Fibroblast of the conjunctiva (primary cell): ENCODE results near the gene DNM1.

Source experiments
- DNase-seq: peaks from one replicate; pipeline ENCODE4 v3.0.0-alpha.2; 2010; ENCODE audit warnings: low read depth

DNM1 gene

DNA sequence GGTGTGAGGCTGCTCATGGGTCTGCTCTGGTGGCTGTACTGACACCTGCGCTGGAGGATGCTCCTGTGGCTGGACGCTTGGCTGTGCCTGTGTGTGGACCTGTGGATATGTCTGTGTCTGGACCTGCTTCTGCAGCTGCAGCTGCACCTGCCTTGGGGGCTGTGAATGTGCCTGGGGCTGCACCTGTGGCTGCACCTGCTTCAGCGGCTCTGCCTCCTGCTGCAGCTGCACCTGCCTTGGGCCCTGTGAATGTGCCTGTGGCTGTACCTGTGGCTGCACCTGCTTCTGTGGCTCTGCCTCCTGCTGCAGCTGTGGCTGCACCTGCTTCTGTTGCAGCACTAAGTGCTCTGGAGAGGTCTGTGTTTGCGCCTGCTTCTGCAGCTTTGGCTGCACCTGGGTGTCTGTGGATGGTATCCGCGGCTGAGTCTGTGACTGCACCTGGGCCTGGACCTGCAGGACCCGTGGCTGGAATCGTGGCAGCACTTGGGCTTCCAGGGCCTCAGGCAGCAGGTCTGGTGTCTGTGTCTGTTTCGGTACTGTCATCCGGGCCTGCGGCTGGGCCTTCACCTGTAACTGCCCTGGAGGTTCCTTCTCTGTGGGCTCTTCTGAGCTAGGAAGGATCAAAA lies 24.3 kb upstream of the DNM1 start:
- no peak for DNase-seq

GRCh38 chr9:128180001-128180400 lies 23.2 kb upstream of the DNM1 start:
- DNase-seq: no peak

DNA sequence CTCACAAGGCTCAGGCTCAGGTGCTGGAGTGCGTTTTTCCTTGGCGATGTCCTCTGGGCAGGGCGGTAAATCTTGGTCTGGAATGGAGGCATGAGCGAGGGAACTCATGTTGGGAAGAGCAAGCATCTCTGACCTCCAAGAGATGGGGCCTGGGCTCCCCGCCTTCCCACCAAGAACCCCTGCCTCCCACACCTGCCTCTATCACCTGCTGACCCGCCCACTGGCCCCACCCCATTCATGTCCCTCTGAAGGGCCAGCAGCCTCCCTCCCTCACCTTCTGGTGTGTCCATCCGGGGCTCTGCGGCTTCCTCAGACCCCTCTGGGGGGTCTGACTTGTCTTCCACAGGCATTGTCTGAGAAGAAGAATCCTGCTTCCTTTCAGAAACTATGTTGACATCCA lies 22.7 kb upstream of the DNM1 start:
- DNase-seq: no peak

- DNase-seq: peak; percentile 18
These were observed 21.7 kb upstream of the DNM1 start for GRCh38 chr9:128181480-128181879.

GRCh38 chr9:128182893-128183588 lies 20.1 kb upstream of the DNM1 start:
- no peak for DNase-seq

- no peak for DNase-seq
These were observed 16.9 kb upstream of the DNM1 start for GRCh38 chr9:128185979-128186965.

DNA sequence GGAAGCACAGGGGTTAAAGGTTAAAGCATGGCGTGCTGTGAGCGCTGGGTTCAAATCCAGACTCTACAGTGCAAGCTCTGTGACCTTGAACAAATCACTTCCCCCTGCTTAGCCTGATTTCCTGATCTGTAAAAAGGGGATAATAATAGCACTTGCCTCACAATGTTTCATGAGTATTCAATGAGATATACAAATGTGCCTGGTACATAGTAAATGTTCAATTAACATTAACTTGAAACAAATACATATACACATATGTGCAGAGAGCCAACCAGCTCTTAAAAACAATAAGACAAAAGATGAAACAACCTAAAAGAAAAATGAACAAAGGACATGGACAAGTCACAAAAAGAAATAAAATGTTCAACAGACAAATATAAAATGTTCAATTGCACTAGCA lies 15.8 kb upstream of the DNM1 start:
- no peak for DNase-seq

GRCh38 chr9:128188209-128188608 lies 15.0 kb upstream of the DNM1 start:
- DNase-seq: no peak

DNA sequence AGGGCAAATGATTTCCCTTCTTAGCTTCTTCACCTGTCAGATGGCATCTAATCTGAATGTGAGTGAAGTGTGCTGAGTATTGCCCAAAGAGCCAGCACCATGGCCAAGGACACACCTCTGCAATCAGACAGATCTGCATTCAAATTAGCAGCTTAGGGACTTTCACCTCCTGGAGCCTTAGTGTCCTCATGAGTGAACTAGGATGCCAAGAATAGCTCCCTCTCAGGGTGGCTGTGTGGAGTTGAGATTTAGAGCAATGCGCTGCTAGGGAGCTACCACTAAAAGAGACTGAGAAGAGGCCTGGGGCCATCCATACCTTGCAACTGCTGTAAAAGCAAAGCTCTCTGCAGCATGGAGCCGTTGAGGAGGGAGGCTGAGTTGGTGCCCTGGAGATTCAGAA lies 13.2 kb upstream of the DNM1 start:
- no peak for DNase-seq

- DNase-seq: no peak
These were observed 12.4 kb upstream of the DNM1 start for GRCh38 chr9:128190516-128191405.

DNA sequence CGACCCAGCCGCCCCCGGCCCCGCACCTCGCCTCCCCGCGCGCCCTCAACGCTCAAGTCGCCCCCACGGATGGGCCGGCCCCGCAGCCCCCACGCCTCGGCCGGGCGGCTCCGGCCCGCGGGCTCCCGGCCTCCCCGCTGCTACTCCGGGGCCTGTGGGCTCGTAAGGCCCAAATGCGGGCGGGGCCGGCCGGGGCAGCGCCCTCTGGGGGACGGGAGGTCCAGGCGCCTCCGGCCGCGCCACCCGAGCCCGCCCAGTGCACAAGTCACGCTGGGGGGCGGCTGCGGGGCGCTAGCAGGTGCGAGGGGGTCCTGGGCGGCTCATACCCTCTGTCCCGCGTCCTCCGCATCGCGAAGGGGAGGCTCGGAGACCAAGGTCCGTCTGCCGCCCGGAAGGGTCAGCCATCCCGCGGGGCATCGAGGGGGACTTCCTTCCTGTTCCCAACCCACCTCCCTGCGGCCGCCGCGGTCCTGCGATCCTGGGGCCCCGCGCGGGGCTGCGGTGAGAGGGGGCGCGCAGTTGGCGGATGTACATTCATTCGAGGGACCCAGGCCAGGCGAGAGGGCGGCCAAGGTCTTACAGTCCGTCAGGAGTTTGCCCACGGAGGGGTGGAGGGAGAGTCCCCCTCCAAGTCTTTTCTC lies 11.7 kb upstream of the DNM1 start, which contains the start of gene CIZ1:
CIZ1 (minus strand) TSS at position 167 of the 641 bp plus-strand sequence. CDS start 715 bp downstream, outside the sequence.
- peak; percentile 57 for DNase-seq

DNA sequence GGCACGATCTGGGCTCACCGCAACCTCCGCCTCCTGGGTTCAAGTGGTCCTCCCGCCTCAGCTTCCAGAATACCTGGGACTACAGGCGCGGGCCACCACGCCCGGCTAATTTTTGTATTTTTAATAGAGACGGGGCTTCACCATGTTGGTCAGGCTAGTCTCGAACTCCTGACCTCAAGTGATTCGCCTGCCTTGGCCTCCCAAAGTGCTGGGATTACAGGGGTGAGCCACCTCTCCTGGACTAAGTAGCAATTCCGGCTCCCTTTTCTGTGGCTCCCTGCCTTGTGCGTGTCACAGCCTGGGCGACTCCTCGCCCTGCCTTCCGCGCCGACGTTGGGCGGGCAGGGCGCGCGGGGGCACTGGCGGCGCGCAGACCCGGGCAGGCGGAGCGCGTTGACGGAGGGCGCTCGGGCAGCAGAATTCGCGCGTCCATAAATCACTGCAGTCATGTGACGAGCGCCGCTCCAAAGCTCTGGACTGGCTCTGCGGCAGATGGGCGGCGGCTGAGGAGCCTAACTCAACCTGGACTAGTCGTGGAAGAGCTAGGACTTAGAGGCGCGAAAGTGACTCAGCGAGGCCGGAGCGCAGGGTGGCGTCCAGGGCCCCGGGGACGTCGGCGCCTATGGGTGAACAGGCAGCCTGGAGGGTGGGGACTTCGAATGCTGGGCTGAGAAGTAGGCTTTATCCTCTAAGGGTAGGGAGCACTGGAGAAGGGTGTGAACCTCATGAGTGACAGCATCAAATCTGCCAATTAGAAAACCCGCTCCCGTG lies 10.4 kb upstream of the DNM1 start:
- DNase-seq: peak; percentile 71

DNA sequence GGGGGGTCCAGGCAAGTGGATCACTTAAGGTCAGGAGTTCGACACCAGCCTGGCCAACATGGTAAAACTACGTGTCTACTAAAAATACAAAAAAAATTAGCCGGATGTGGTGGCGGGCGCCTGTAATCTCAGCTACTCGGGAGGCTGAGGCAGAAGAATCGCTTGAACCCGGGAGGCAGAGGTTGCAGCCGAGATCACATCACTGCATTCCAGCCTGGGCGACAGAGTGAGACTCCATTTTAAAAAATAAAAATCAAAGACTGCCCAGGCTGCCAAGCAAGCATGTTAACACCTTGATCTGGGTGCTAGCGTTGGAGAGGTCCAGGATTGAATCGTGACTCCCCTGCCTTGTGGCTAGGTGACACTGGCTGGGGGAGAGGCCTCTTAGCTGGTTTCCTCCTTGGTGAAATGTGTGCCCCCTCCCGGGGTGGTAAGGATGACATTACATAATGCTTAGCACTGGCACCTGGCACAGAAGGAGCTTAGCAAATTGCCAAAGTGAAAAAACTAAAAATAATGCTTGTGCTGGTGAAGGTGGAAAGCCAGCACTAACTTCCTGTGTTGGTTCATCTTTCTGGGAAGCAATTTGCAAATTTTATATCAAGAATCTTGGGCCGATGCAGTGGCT lies 9.6 kb upstream of the DNM1 start:
- DNase-seq: no peak

- no peak for DNase-seq
These were observed 1.5 kb upstream of the DNM1 start for GRCh38 chr9:128201441-128202369.

DNA sequence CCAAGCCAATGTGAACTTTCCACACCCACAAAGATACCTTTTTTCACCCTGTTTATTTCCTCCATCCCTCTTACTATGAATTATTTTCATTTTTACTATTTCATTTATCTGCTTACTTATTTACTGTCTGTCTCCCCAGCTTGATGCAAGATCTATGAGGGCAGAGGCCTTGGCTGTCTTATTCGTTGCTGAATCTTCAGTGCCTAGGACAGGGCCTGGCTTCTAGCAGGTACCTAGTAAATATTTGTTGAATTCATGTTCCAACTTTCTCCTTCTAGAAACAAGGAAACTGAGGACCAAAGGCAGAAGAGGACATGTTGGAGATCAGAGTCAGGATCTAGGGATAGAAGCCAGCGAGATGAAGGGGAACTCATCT lies 543 bp upstream of the DNM1 start:
- DNase-seq: no peak

- peak; percentile 18 for DNase-seq
These were observed 750 bp downstream of the DNM1 start for GRCh38 chr9:128203707-128204551.

GRCh38 chr9:128204858-128205257 lies 1.7 kb downstream of the DNM1 start:
- no peak for DNase-seq
